GM12878 (cell line): ENCODE data around the gene HLX. TPM values are rescaled to one million over a fixed set of nuclear protein-coding genes. Genes with fewer than 3 reads are reported as not detected.

Source experiments
- ATAC-seq: fragments of 200-7000 bp; cut with Tn5 transposase; 3 replicates; pipeline ENCODE4 v1.9.1; 2020; ENCODE audit warnings: mild to moderate bottlenecking, moderate library complexity
- BruUV-seq: library from RNA; stranded (reverse); fragments of 400-500 nt; replicated peaks from 2 replicates; lab custom pipeline; 2021; lab: Mats Ljungman, UMichigan
- CTCF ChIA-PET: fragments of 300-600 bp; sonication (Branson Sonifier 250); formaldehyde crosslinking; extraction: SDS; loops from one replicate; lab custom pipeline; 2021; ENCODE audit warnings: inconsistent platforms; lab: Yijun Ruan, JAX
- POLR2A ChIA-PET: fragments of 350-600 bp; formaldehyde crosslinking; extraction: SDS; loops from one replicate; lab custom pipeline; 2021; ENCODE audit warnings: inconsistent platforms; lab: Charles Lee
- RAD21 ChIA-PET: fragments of 300-600 bp; sonication (Branson Sonifier 250); formaldehyde crosslinking; loops from one replicate; lab custom pipeline; 2023; ENCODE audit warnings: antibody characterized with exemption; ENCODE audit not compliant: unreplicated experiment; lab: Charles Lee
- SMC1A ChIA-PET: fragments of 300-600 bp; sonication (Branson Sonifier 250); formaldehyde crosslinking; loops from one replicate; lab custom pipeline; 2023; ENCODE audit not compliant: unreplicated experiment, uncharacterized antibody; lab: Charles Lee
- DNase-seq: peaks from one replicate; pipeline ENCODE4 v3.0.0-alpha.2; 2011; ENCODE audit warnings: low read depth, low spot score
- FAIRE-seq: peaks from 3 replicates; lab custom pipeline; 2011; peaks lifted over from hg19 to GRCh38; lab: Jason Lieb, UNC
- H2AFZ ChIP-seq: 2 replicates; pipeline ENCODE4 v1.6.0; 2011; ENCODE audit warnings: low read depth, low read length, control low read depth; ENCODE audit not compliant: control insufficient read depth
- H3K27ac ChIP-seq: 2 replicates; pipeline ENCODE4 v1.5.1; 2011; ENCODE audit warnings: control low read depth; ENCODE audit not compliant: control insufficient read depth, insufficient read depth
- H3K27me3 ChIP-seq, 2 experiments: replicated peaks in 1 of 2; 2 replicates each; pipeline versions ENCODE4 v1.6.0 to v1.6.1; 2011; ENCODE audit warnings: low read length in 1 of 2; ENCODE audit not compliant: control insufficient read depth in 2 of 2, insufficient read depth in 2 of 2
- H3K36me3 ChIP-seq, 2 experiments: 2 replicates each; pipeline ENCODE4 v1.5.1; 2011; ENCODE audit warnings: low read length in 1 of 2; ENCODE audit not compliant: control insufficient read depth in 2 of 2, insufficient read depth in 2 of 2
- H3K4me1 ChIP-seq: 2 replicates; pipeline ENCODE4 v1.6.1; 2011; ENCODE audit warnings: mild to moderate bottlenecking, low read length, moderate library complexity, mixed read lengths; ENCODE audit not compliant: control insufficient read depth, insufficient read depth
- H3K4me2 ChIP-seq: 2 replicates; pipeline ENCODE4 v1.6.0; 2011; ENCODE audit warnings: control low read depth; ENCODE audit not compliant: control insufficient read depth, insufficient read depth
- H3K4me3 ChIP-seq: fragments of 200-600 bp; sonication (generic); 2 replicates; pipeline ENCODE4 v1.5.1; 2016
- H3K79me2 ChIP-seq: 2 replicates; pipeline ENCODE4 v1.6.0; 2011; ENCODE audit warnings: low read length; ENCODE audit not compliant: control insufficient read depth, insufficient read depth
- H3K9ac ChIP-seq: 2 replicates; pipeline ENCODE4 v1.8.0; 2011; ENCODE audit warnings: low read length, control low read depth, mixed read lengths; ENCODE audit not compliant: control insufficient read depth, insufficient read depth
- H3K9me3 ChIP-seq: replicated peaks from 3 replicates; pipeline ENCODE4 v1.5.1; 2011; ENCODE audit warnings: mild to moderate bottlenecking, low read length; ENCODE audit not compliant: control insufficient read depth, insufficient read depth
- H4K20me1 ChIP-seq: 2 replicates; pipeline ENCODE4 v1.6.0; 2011; ENCODE audit not compliant: control insufficient read depth, insufficient read depth
- ATF2 ChIP-seq: IDR thresholded peaks from 2 replicates; pipeline ENCODE4 v1.6.1; 2012; ENCODE audit warnings: low read length, inconsistent platforms
- ATF7 ChIP-seq: fragments of 450-650 bp; IDR thresholded peaks from 2 replicates; pipeline ENCODE4 v1.6.1; 2016; ENCODE audit warnings: low read depth, mild to moderate bottlenecking
- BCL11A ChIP-seq: IDR thresholded peaks from 2 replicates; pipeline ENCODE4 v1.6.1; 2011; ENCODE audit warnings: low read depth, low read length
- MTA3 ChIP-seq: IDR thresholded peaks from 2 replicates; pipeline ENCODE4 v1.6.1; 2012; ENCODE audit warnings: low read length, inconsistent platforms, borderline replicate concordance
- STAT3 ChIP-seq: IDR thresholded peaks from 2 replicates; pipeline ENCODE4 v1.6.1; 2011; ENCODE audit warnings: low read depth, low read length, improper control_type of control experiment
- WGBS: methylation state at CpG from one replicate; pipeline ENCODE4 v1.1.6; 2016; ENCODE audit warnings: low lambda C conversion rate; ENCODE audit not compliant: insufficient replicate concordance, insufficient coverage; ENCODE audit errors: missing lambda C conversion rate; 5-methylcytosine and 5-hydroxymethylcytosine counted together
- in situ Hi-C: fragments of 300-500 bp; cut with MboI; formaldehyde crosslinking; loops from 9 replicates; pipeline ENCODE4 v1.14.3; 2018; ENCODE audit warnings: mixed read lengths
- intact Hi-C: fragments of 100-400 bp; cut with micrococcal nuclease; formaldehyde crosslinking; loops from one replicate; pipeline ENCODE4 v1.14.2; 2022; ENCODE audit not compliant: unreplicated experiment
- polyA plus RNA-seq, 11 experiments: library from polyadenylated mRNA; depleted of rRNA in 4 of 11; unstranded in 6 of 11; stranded (reverse) in 5 of 11; fragments of >200 nt; fragmentation: Nextera tagmentation in 4 of 11; fragmentation: Illumina TruSeq in 1 of 11; extraction: Ambion mirVana in 4 of 11; extraction: Trizol in 1 of 11; gene quantifications; 1 replicate in 1 of 11; 2 replicates in 10 of 11; pipeline versions ENCODE4 v1.2.1 to v1.2.3, GENCODE V29; 2011 to 2016; ENCODE audit warnings: inconsistent platforms in 2 of 11, missing spikeins in 2 of 11, low read depth in 1 of 11
- total RNA-seq, 4 experiments: library from RNA; depleted of rRNA in 3 of 4; stranded (reverse); fragments of >200 nt in 3 of 4; fragmentation: Illumina TruSeq in 1 of 4; extraction: Trizol in 1 of 4; gene quantifications; 2 replicates each; pipeline versions ENCODE4 v1.2.1 to v1.2.3, GENCODE V29; 2013 to 2021

HLX gene
- total and polyA plus RNA-seq, 10 of the 15 experiments (the other 5 are each of a cell fraction or from before 2014, with no cell fraction given): 0.11 to 2.3 (median 1.1) TPM

DNA sequence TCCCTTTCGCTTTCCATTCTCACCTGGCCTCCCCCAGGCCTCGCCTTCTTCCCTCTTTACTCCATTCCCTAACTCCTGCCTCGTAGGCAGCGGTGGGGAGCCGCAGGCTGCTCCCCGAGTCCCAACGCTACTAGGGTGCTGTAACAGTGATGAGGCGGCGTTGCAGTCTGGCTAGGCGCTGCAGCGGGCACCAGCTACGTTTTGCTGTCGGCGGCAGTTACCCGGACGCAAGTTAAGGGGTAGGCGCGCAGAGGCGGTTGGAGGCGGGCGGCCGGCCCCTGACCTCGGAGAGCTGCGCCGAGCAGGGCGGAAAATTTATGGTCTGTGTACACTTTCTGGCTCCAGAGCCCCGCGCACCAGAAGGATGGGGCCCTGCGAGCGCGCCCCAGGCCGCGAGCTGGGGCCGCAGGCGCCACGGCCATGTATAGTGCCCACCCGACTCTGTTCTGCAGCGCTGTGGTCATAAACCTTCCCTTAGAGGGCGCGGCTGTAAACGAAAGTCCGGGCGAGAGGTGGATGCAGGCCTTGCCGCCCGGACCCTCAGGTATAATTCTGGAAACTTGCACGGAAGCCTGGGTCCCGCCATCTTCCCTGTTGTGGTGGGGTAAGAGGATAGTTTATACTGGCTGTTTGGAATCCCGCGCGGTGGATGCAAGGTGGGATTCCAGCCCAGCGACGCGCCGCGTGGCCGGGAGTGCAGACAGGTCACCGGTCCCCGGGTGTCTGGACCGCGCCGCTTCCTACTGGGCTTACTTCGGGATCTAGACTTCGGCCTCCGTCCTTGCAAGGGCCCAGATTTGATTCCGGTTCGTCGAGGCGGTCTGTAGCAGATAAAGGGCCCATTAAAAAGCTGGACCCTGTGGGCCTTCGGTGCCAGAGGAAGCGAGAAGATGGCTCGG lies 15.0 kb downstream of the HLX start:
- DNase-seq (no peak), ATAC-seq (no peak), FAIRE-seq (no peak)
- WGBS: 61% methylated on average over 70 of the region's 71 CpGs
- H2AFZ ChIP-seq: no peak overlapping the region
- H3K27me3 ChIP-seq: peaks cover 12 to 14% of the 10 kb centered on the region in 2 experiments; a peak in 3 of 4 replicates
- intact Hi-C loops: no loop called here
- CTCF ChIA-PET: interaction anchor here (0.7 to 1.3 kb wide), 2 partner anchors 309 to 374 kb away, joined by 3 to 4 read pairs; no protein-coding TSS in a partner anchor
- no TSS peak for BruUV-seq
- no peaks in the 10 kb centered on the region for H4K20me1 ChIP-seq
- H3K36me3 ChIP-seq: no peaks in the 10 kb centered on the region
- H3K9me3 ChIP-seq: peaks cover 3% of the 10 kb centered on the region; the same call in 1 of the 3 replicates
- no peak overlapping the region for H3K4me2 ChIP-seq
- no peaks in the 10 kb centered on the region for H3K79me2 ChIP-seq
- H3K4me3 ChIP-seq: no peak overlapping the region
- in situ Hi-C loops: no loop called here
- H3K4me1 ChIP-seq: no peaks in the 10 kb centered on the region
- H3K9ac ChIP-seq: no peak overlapping the region
- TF ChIP-seq MTA3 (no peak), ATF2 (no peak), STAT3 (no peak), ATF7 (no peak), BCL11A (no peak)
- SMC1A ChIA-PET: interaction anchor here (1.0 kb wide), 1 partner anchor 309 kb away, joined by 3 read pairs; no protein-coding TSS in a partner anchor
- no peak overlapping the region for H3K27ac ChIP-seq
- RAD21 ChIA-PET: no interaction called here
- POLR2A ChIA-PET: no interaction called here
